Adrenal gland (tissue), 5 donors: ENCODE results near the gene CA9.

Source experiments
- POLR2A ChIP-seq, 2 donors: fragments of 450-650 bp; IDR thresholded peaks; one replicate each; pipeline ENCODE4 v1.6.1; 2017; ENCODE audit warnings: antibody characterized with exemption in 2 of 2, mild to moderate bottlenecking in 2 of 2, moderate library complexity in 1 of 2
- TF ChIP-seq, protein P1 (sequence below), 6 experiments: fragments of 450-650 bp in 4 of 6; fragments of 200-600 bp in 2 of 6; sonication (generic) in 1 of 6; IDR thresholded peaks; 1 replicate in 5 of 6; 2 replicates in 1 of 6; pipeline versions ENCODE4 v1.5.1 to v1.8.0; 2016 to 2021; ENCODE audit warnings: antibody characterized with exemption in 6 of 6, mild to moderate bottlenecking in 2 of 6, moderate library complexity in 1 of 6
- donor health status: DM: no; HTN: no; CAD: no.

DNA sequence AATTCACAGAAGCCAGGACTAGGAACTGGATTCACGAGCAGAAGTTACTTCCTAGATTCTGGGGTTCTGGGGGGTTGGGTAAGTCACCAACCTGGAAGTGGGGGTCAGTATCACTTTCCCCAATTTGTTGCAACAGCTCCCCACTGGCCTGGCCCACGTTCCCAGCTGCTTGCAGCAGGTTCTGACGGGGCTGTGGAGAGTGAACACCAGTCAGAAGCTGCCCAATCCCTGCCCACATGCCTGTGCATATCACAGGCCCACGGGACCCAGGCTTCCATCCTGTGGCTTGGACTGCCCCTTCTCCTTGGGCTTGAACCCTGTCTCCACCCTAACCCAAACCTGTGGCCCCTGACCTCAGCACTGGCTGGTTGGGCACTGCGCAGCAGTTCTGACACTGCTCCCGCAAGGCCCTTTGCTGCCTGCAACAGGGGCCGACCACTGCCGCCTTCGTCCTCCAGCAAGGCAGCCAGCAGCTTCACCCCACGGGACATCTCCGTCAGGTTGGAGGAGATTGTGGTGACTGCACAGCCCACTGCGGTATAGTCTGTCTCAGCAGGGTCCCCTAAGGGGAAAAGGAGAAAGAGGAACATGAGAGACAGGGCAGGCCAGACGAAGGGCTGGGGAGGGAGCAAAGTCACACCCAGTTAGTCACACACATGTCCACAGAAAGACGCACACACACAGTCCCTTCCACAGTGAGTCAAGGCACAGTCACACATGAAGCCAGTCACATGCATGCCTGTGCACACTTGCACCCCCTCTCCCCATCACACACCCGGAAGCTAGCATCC, 45.2 kb downstream of the CA9 start:
- TF ChIP-seq, protein P1, sequence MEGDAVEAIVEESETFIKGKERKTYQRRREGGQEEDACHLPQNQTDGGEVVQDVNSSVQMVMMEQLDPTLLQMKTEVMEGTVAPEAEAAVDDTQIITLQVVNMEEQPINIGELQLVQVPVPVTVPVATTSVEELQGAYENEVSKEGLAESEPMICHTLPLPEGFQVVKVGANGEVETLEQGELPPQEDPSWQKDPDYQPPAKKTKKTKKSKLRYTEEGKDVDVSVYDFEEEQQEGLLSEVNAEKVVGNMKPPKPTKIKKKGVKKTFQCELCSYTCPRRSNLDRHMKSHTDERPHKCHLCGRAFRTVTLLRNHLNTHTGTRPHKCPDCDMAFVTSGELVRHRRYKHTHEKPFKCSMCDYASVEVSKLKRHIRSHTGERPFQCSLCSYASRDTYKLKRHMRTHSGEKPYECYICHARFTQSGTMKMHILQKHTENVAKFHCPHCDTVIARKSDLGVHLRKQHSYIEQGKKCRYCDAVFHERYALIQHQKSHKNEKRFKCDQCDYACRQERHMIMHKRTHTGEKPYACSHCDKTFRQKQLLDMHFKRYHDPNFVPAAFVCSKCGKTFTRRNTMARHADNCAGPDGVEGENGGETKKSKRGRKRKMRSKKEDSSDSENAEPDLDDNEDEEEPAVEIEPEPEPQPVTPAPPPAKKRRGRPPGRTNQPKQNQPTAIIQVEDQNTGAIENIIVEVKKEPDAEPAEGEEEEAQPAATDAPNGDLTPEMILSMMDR (IDR thresholded peaks at IDR 0.05): no peak
- no peak for TF ChIP-seq POLR2A (IDR thresholded peaks at IDR 0.05)
